Gastrocnemius medialis (tissue), 4 donors: Measurements from ENCODE around the gene FUZ. TPM values are rescaled to one million over a fixed set of nuclear protein-coding genes. Genes with fewer than 3 reads are reported as not detected.

ENCODE experiments used
- ATAC-seq, 2 donors: fragments of 150-250 bp; one replicate each; pipeline ENCODE4 v1.9.1; 2016
- DNase-seq, 2 donors: peaks; one replicate each; pipeline ENCODE4 v3.0.0-alpha.2; 2019
- H3K27ac ChIP-seq, 4 donors: fragments of 200-600 bp; sonication (generic); 1 replicate in 1 of 4; 2 replicates in 3 of 4; pipeline ENCODE4 v1.5.1; 2016 to 2018; ENCODE audit warnings: mild to moderate bottlenecking in 2 of 4, moderate library complexity in 1 of 4
- H3K27me3 ChIP-seq, 3 donors: fragments of 200-600 bp; sonication (generic) in 2 of 3; 1 replicate in 1 of 3; 2 replicates in 2 of 3; pipeline versions ENCODE4 v1.5.1 to v1.6.0; 2016 to 2019; ENCODE audit warnings: mild to moderate bottlenecking in 1 of 3, moderate library complexity in 1 of 3
- H3K36me3 ChIP-seq, 2 donors: fragments of 200-600 bp; sonication (generic) in 1 of 2; one replicate each; pipeline ENCODE4 v1.5.1; 2017 to 2018
- H3K4me1 ChIP-seq, 2 donors: fragments of 200-600 bp; sonication (generic) in 1 of 2; one replicate each; pipeline ENCODE4 v1.5.1; 2016 to 2017; ENCODE audit warnings: mild to moderate bottlenecking in 2 of 2
- H3K4me3 ChIP-seq, 4 donors: fragments of 200-600 bp; sonication (generic) in 3 of 4; 1 replicate in 1 of 4; 2 replicates in 3 of 4; pipeline ENCODE4 v1.5.1; 2016 to 2019; ENCODE audit warnings: mild to moderate bottlenecking in 2 of 4
- H3K9me3 ChIP-seq, 3 donors: fragments of 200-600 bp; sonication (generic) in 2 of 3; 1 replicate in 1 of 3; 2 replicates in 2 of 3; pipeline ENCODE4 v1.5.1; 2016 to 2019
- CTCF ChIP-seq, 5 experiments: fragments of 450-650 bp in 3 of 5; fragments of 200-600 bp in 2 of 5; sonication (generic) in 2 of 5; IDR thresholded peaks in 4 of 5; conservative IDR thresholded peaks in 1 of 5; 1 replicate in 4 of 5; 2 replicates in 1 of 5; pipeline ENCODE4 v1.5.1; 2016 to 2019; ENCODE audit warnings: antibody characterized with exemption in 5 of 5, mild to moderate bottlenecking in 3 of 5, moderate library complexity in 3 of 5
- POLR2A ChIP-seq, 2 donors: fragments of 450-650 bp; IDR thresholded peaks; one replicate each; pipeline ENCODE4 v1.6.1; 2017; ENCODE audit warnings: antibody characterized with exemption in 2 of 2, mild to moderate bottlenecking in 2 of 2, moderate library complexity in 2 of 2
- in situ Hi-C, 4 donors: fragments of 200-750 bp; cut with MboI; loops; one replicate each; pipeline versions ENCODE4 v1.15.0 to v1.8.0; 2017; ENCODE audit warnings: low sequenced_read_pairs in 4 of 4
- intact Hi-C: fragments of 100-400 bp; cut with DNase I; formaldehyde crosslinking; loops from one replicate; pipeline ENCODE4 v1.15.1; 2023; ENCODE audit warnings: low total_unique reads
- total RNA-seq, 4 donors: library from RNA; depleted of rRNA; stranded (reverse); fragments of >200 nt; gene quantifications; one replicate each; pipeline versions ENCODE4 v1.1.0 to v1.2.3, GENCODE V29; 2016

FUZ gene
- total RNA-seq, 4 donors from 2014 or later, result 14.2 to 35.5 (median 26.0) TPM

- H3K4me3 ChIP-seq, result peak within 1 kb of the TSS; percentile 78 to 96 (median 86)
- TF ChIP-seq POLR2A (IDR thresholded peaks at IDR 0.05) (peak; percentile 90 to 97), CTCF (IDR thresholded peaks at IDR 0.05 in 4 of 5, conservative IDR thresholded peaks at IDR 0.05 in 1 of 5) (peak in 3 of 5 experiments; percentile 35 to 65 (median 54))
- H3K27me3 ChIP-seq, result no peaks in the 10 kb centered on the region
- H3K4me1 ChIP-seq, result peaks cover 17 to 23% of the 10 kb centered on the region in 2 donors
- DNase-seq, result peak; percentile 73 to 83
- in situ Hi-C loops (loop anchor here in 2 of 4 donors (10.0 kb wide), 1 partner anchor 57 kb away; the partner anchor contains the start of genes AKT1S1 (in 2 of the 2) and TBC1D17 (in 2 of the 2)), intact Hi-C loops (loop anchor here (1.0 to 10.0 kb wide), 3 partner anchors 32 to 823 kb away; partner anchors contain the start of genes AKT1S1, GYS1, RUVBL2 and TBC1D17)
- peaks cover 0 to 17% of the 10 kb centered on the region in 2 donors for H3K36me3 ChIP-seq
- H3K9me3 ChIP-seq, result no peaks in the 10 kb centered on the region
- ATAC-seq, result peak; percentile 71 to 72
- peak within 1 kb of the TSS; percentile 94 to 99 (median 97) for H3K27ac ChIP-seq
These were observed 5.0 kb upstream of the FUZ start, which contains the start of gene MED25 for GRCh38 chr19:49817964-49818648. MED25 (plus strand) TSS chr19:49818289; CDS start chr19:49818342, 53 bp downstream.

GRCh38 chr19:49816590-49816989 is 3.5 kb upstream of the FUZ start:
- H3K27ac ChIP-seq, result peak overlapping the region; percentile 94 to 99 (median 97)
- peak overlapping the region in 2 of 4 donors; percentile 83 to 90 for H3K4me3 ChIP-seq
- H3K9me3 ChIP-seq, result no peaks in the 10 kb centered on the region
- H3K27me3 ChIP-seq, result no peaks in the 10 kb centered on the region
- intact Hi-C loops, result loop anchor here (10.0 kb wide), 1 partner anchor 822 kb away; the partner anchor contains the start of genes GYS1 and RUVBL2
- H3K36me3 ChIP-seq, result peaks cover 0 to 13% of the 10 kb centered on the region in 2 donors
- no peak for DNase-seq
- in situ Hi-C loops, result loop anchor here in 2 of 4 donors (10.0 kb wide), 1 partner anchor 58 kb away; the partner anchor contains the start of genes AKT1S1 (in 2 of the 2) and TBC1D17 (in 2 of the 2)
- no peak for TF ChIP-seq POLR2A (IDR thresholded peaks at IDR 0.05)
- TF ChIP-seq CTCF (IDR thresholded peaks at IDR 0.05 in 4 of 5, conservative IDR thresholded peaks at IDR 0.05 in 1 of 5), result no peak
- peaks cover 21 to 30% of the 10 kb centered on the region in 2 donors for H3K4me1 ChIP-seq
- no peak for ATAC-seq

GRCh38 chr19:49814010-49814409 is 918 bp upstream of the FUZ start:
- DNase-seq, result no peak
- H3K27me3 ChIP-seq, result no peaks in the 10 kb centered on the region
- in situ Hi-C loops (loop anchor here in 2 of 4 donors (10.0 kb wide), 1 partner anchor 61 kb away; the partner anchor contains the start of genes AKT1S1 (in 2 of the 2) and TBC1D17 (in 2 of the 2)), intact Hi-C loops (loop anchor here (5.0 to 10.0 kb wide), 2 partner anchors 222 to 819 kb away; partner anchors contain the start of genes GYS1, PRR12 and RUVBL2)
- no peaks in the 10 kb centered on the region for H3K36me3 ChIP-seq
- H3K27ac ChIP-seq, result peak overlapping the region; percentile 84 to 97 (median 94)
- peaks cover 32 to 33% of the 10 kb centered on the region in 2 donors for H3K4me1 ChIP-seq
- no peaks in the 10 kb centered on the region for H3K9me3 ChIP-seq
- peak overlapping the region; percentile 58 to 78 (median 65) for H3K4me3 ChIP-seq
- ATAC-seq, result no peak
- TF ChIP-seq CTCF (IDR thresholded peaks at IDR 0.05 in 4 of 5, conservative IDR thresholded peaks at IDR 0.05 in 1 of 5) (no peak), POLR2A (IDR thresholded peaks at IDR 0.05) (no peak)

GRCh38 chr19:49812452-49812996 is 568 bp downstream of the FUZ start:
- in situ Hi-C loops (loop anchor here in 2 of 4 donors (10.0 kb wide), 1 partner anchor 62 kb away; the partner anchor contains the start of genes AKT1S1 (in 2 of the 2) and TBC1D17 (in 2 of the 2)), intact Hi-C loops (loop anchor here (5.0 to 10.0 kb wide), 2 partner anchors 220 to 818 kb away; partner anchors contain the start of genes GYS1, PRR12 and RUVBL2)
- H3K4me1 ChIP-seq, result peaks cover 30% of the 10 kb centered on the region in 2 donors
- H3K36me3 ChIP-seq, result no peaks in the 10 kb centered on the region
- H3K27ac ChIP-seq, result peak overlapping the region; percentile 84 to 97 (median 94)
- DNase-seq (no peak), ATAC-seq (no peak)
- H3K4me3 ChIP-seq, result peak overlapping the region; percentile 58 to 78 (median 65)
- H3K9me3 ChIP-seq, result no peaks in the 10 kb centered on the region
- no peaks in the 10 kb centered on the region for H3K27me3 ChIP-seq
- TF ChIP-seq POLR2A (IDR thresholded peaks at IDR 0.05), result no peak
- TF ChIP-seq CTCF (IDR thresholded peaks at IDR 0.05 in 4 of 5, conservative IDR thresholded peaks at IDR 0.05 in 1 of 5), result no peak
